CD4-positive, alpha-beta T cell treated with Interleukin-4 for 1 hour (primary cell): ENCODE results near the gene KLB.

Source experiments
- DNase-seq, 2 donors: peaks; one replicate each; pipeline ENCODE4 v3.0.0-alpha.2; 2020 to 2022

Gene KLB

GRCh38 chr4:39466747-39467146, 60.0 kb downstream of the KLB start:
- no peak for DNase-seq

- DNase-seq: no peak
Observed at GRCh38 chr4:39467464-39467863, 60.7 kb downstream of the KLB start.

DNA sequence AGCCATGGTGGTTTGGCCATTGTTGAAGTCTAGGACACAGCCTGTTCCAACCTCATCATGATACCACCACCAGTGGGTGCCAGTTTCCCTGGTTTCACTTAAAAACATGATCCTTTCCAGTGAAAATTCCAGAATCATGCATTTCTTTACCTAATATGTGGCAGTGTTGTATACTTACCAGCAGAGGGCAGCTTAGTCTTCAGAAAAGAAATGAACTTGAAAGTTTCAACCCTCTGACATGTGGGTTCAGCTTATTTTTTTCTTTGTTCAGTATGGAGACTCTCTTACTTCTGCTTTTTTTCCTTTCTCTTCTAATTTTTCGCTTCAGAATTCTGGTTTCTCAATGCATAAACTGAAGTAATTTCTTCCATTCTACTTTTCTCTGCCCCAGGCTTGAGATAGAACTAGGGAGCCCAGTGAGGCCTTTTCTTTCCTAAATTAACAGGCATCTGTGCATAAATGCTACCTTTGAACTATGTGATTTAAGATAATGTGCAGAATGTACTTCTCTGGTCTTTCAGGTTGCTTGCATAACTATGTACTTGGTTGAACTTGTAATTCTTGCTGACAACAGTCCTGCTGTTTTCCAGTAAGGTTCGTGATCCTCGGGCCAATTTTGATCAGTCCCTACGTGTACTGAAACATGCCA, 62.8 kb downstream of the KLB start:
- peak; percentile 26 to 71 for DNase-seq

DNA sequence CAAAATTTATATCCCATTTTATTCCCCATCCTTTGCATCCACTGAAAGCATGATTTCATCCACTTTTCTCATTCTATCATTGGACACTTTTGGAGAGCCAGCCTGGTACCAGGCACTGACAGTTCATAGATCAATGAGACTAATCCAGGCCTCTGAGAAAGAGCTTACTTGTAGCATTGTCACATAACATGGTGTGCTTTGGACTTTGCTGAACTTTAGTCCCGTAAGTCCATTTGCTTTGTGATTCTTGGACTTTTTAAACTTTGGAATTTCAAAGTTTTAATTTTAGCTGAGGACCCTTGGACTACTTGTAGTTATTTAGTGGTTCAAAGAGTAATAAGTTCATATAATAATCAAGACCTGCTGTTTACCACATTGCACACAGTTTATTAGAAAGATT, 63.7 kb downstream of the KLB start:
- no peak for DNase-seq

DNA sequence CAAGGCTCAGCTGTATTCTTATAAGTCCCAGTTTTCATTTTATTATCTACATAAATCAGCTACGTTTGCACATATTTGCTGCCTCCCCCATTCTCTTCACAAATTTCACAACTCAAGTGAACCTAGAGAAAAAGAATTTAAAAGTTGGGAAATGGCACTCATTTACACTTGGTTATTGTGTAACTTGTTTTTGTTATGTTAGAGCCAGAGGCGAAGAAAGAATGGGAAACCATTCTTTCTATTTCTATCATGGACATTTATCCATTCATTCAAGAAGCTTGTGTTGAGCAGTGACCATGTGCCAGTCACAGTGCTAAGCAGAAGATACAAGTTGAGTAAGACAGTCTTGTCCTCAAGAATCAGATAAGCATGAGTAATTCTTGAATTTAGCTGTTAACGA, 65.7 kb downstream of the KLB start:
- no peak for DNase-seq

DNA sequence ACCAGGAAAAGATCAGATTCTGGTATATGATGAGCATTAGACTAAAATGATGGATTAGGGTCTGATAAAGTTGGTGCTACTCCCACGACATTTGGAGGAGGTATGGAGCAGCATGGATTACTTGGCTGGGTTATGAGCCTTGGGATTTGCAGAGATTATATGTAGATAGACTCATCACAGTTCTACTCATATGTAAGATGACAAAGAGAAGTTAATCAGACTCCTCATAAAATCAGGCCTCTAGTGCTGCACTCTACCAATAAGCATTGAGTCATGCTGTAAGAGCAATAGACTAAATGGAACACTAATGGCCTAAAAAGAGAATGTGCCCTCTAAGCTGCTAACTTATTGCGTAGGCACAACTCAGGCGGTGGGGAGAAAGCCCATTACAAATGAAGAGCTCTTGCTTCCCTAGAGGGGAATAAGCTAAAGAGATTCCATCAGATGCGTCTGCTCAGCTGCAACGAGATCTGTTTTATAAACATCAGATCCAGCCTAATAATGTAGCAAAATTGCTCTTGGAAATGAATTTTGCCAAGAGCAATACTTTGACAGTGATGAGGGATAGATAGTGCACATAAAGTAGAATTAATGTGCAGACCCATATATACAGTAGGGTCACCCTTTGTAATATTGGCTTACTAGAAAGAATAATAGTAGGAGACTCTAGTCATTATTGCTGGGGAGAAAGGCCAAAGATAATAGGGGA, 69.6 kb downstream of the KLB start:
- no peak for DNase-seq

- DNase-seq: no peak
Observed at GRCh38 chr4:39480251-39480650, 73.5 kb downstream of the KLB start.

DNA sequence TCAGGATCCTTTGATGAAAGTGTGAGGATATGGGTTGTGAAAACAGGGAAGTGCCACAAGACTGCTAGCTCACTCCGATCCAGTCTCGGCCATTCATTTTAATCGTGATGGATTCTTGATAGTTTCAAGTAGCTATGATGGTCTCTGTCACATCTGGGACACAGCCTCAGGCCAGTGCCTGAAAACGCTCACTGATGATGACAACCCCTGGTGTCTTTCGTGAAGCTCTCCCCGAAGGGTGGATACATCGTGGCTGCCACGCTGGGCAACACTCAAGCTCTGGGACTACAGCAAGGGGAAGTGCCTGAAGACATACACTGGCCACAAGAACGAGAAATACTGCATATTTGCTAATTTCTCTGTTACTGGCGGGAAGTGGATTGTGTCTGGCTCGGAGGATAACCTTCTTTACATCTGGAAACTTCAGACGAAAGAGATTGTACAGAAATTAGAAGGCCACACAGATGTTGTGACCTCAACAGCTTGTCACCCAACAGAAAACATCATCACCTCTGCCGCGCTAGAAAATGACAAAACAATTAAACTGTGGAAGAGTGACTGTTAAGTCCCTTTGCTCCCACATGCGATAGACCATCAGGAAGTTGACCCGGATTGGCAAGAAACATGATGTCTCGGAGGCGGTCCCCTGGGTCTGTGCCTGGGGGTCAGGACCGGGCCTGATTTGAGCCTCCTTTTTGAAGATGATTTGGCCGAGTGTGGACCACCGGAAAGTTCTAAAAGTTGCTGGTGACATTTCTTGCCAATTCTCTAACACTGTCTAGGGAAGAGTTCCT, 74.4 kb downstream of the KLB start:
- no peak for DNase-seq

DNA sequence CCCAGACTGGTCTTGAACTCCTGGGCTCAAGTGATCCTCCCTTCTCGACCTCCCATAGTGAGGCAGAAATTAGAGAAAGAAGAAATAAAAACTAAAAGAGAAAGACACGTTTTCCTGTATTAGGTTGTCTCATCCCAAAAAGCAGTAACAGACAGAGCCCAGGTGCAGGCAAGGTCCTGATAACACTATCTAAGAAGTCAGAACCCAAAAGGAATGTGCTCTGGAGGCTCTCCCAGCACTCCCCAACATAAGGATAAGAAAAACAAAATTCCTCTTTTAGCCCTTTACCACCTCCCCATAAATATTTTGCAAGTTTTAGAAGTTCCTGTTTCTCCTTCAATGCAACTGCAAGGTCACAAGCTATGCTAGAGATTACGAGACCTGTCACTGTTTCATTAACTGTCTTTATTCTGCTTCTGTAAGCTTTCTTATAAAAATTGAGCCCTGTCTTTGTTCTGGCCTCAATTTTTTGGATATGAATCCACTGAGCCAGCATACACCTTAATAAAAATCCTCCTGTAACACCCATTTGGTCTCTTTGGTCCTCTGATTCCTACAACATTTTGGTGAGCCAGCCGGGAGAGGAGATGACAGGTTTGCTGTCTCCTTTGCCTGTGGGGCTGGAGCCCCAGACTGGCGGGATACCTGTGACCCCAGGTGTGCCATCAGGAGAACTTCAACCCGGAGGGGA, 78.0 kb downstream of the KLB start:
- DNase-seq: no peak

DNA sequence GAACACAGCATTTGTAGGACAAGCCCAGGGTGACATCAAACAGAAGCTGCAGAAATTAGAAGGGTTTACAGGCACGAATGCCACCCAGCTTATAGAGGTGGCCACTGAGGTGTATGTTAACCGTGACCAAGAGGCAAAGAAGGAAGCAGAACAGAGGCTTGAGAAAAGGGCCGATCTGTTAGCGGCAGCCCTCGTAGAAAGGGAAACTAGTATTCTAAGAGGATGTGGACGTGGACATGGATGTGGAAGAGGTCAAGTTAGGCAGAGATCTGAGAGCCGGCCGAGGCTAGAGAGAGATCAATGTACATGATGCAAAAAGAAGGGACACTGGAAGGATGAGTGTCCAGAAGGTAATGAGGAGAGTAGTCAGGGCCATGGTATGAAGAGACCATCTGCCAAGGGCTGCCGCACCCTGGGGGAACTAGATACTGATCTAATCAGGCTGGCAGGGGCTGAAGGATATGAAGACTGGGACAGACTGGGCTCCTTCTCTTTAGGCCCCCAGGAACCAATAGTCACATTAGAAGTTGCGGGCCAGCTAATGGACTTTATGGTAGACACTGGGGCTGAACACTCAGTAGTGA, 79.6 kb downstream of the KLB start:
- no peak for DNase-seq

DNA sequence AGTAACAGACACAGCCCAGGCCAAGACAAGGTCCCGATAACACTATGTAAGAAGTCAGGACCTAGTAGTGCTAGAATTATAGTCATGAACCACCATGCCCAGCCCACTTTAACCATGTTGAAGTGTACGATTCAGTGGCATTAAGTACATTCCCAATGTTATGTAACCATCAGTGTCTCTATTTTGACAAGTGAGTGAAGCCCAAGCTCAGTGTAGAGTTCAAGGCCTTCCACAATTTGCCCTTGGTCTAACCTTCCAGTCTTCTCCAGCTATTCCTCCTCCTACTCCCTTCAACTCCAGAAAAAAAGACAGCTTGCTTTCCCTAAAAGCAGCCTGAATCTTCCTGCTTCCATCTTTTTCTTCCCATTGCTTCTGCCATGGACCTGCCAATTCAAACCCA, 83.6 kb downstream of the KLB start:
- no peak for DNase-seq

- no peak for DNase-seq
Observed at GRCh38 chr4:39494354-39494753, 87.6 kb downstream of the KLB start.

GRCh38 chr4:39495446-39496213, 88.9 kb downstream of the KLB start:
- no peak for DNase-seq

GRCh38 chr4:39497909-39498726, 91.4 kb downstream of the KLB start:
- DNase-seq: no peak

DNA sequence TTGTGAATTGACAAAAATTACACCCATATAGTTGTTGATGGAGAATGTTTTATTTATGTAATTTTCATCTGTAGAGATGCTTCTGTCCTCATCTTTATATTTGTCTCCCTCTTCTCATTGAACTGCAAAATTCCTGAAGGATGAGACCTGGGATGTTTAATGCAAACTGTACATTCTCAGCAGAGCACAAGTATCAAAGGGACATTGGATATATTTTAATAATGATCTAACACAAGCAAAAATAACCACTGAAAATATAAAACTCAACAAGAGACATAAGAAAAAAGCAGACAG, 91.9 kb downstream of the KLB start:
- no peak for DNase-seq
